ENCODE results near the gene TRAF3. TPM values are rescaled to one million over a fixed set of nuclear protein-coding genes. Genes with fewer than 3 reads are reported as not detected.

Gene TRAF3
- total and polyA plus RNA-seq, 4 donors, result 2.1 to 12.0 (median 5.2) TPM

GRCh38 chr14:102731101-102731870 lies 46.0 kb upstream of the TRAF3 start:
- H3K36me3 ChIP-seq (ENCODE audit: control insufficient read depth in 4 of 4, insufficient read depth in 3 of 4, low read depth in 1 of 4, low read length in 3 of 4), result peaks cover 0 to 17% (median 11%) of the 10 kb centered on the region in 4 donors
- no peak for TF ChIP-seq MAX (IDR thresholded peaks at IDR 0.05)
- TF ChIP-seq, protein P1, sequence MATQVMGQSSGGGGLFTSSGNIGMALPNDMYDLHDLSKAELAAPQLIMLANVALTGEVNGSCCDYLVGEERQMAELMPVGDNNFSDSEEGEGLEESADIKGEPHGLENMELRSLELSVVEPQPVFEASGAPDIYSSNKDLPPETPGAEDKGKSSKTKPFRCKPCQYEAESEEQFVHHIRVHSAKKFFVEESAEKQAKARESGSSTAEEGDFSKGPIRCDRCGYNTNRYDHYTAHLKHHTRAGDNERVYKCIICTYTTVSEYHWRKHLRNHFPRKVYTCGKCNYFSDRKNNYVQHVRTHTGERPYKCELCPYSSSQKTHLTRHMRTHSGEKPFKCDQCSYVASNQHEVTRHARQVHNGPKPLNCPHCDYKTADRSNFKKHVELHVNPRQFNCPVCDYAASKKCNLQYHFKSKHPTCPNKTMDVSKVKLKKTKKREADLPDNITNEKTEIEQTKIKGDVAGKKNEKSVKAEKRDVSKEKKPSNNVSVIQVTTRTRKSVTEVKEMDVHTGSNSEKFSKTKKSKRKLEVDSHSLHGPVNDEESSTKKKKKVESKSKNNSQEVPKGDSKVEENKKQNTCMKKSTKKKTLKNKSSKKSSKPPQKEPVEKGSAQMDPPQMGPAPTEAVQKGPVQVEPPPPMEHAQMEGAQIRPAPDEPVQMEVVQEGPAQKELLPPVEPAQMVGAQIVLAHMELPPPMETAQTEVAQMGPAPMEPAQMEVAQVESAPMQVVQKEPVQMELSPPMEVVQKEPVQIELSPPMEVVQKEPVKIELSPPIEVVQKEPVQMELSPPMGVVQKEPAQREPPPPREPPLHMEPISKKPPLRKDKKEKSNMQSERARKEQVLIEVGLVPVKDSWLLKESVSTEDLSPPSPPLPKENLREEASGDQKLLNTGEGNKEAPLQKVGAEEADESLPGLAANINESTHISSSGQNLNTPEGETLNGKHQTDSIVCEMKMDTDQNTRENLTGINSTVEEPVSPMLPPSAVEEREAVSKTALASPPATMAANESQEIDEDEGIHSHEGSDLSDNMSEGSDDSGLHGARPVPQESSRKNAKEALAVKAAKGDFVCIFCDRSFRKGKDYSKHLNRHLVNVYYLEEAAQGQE (IDR thresholded peaks at IDR 0.05), result no peak
- no peak for TF ChIP-seq FOXA2 (IDR thresholded peaks at IDR 0.05)
- no peak for TF ChIP-seq ZBTB33 (IDR thresholded peaks at IDR 0.05)
- no peak for TF ChIP-seq EGR1 (IDR thresholded peaks at IDR 0.05; ENCODE audit: low read depth in 2 of 2)
- TF ChIP-seq GABPA (IDR thresholded peaks at IDR 0.05 in 1 of 2, conservative IDR thresholded peaks at IDR 0.05 in 1 of 2), result no peak
- TF ChIP-seq TAF1 (conservative IDR thresholded peaks at IDR 0.05), result no peak
- no peak for TF ChIP-seq RAD21 (IDR thresholded peaks at IDR 0.05)
- TF ChIP-seq NR2F2 (IDR thresholded peaks at IDR 0.05), result no peak
- TF ChIP-seq FOXA1 (IDR thresholded peaks at IDR 0.05), result no peak
- TF ChIP-seq, protein P2, sequence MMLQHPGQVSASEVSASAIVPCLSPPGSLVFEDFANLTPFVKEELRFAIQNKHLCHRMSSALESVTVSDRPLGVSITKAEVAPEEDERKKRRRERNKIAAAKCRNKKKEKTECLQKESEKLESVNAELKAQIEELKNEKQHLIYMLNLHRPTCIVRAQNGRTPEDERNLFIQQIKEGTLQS (IDR thresholded peaks at IDR 0.05), result no peak
- no peak for TF ChIP-seq HNF4A (conservative IDR thresholded peaks at IDR 0.05)
- 94% methylated on average over 15 of the region's 15 CpGs for WGBS

GRCh38 chr14:102731871-102732800 lies 45.1 kb upstream of the TRAF3 start:
- 96% methylated on average over 13 of the region's 13 CpGs for WGBS
- no peaks in the 10 kb centered on the region for H3K27me3 ChIP-seq (ENCODE audit: control insufficient read depth in 4 of 4, insufficient read depth in 4 of 4, low read length in 3 of 4)
- H3K4me1 ChIP-seq (ENCODE audit: control insufficient read depth in 4 of 4, insufficient read depth in 4 of 4, low read length in 3 of 4), result no peaks in the 10 kb centered on the region
- no peak for DNase-seq (ENCODE audit: low spot score)
- H3K4me3 ChIP-seq (ENCODE audit: low read depth in 1 of 3, low read length in 3 of 3), result no peak overlapping the region
- peaks cover 0 to 15% (median 6%) of the 10 kb centered on the region in 4 donors for H3K36me3 ChIP-seq (ENCODE audit: control insufficient read depth in 4 of 4, insufficient read depth in 3 of 4, low read depth in 1 of 4, low read length in 3 of 4)
- no peak overlapping the region for H3K9ac ChIP-seq (ENCODE audit: low read depth in 1 of 2, low read length in 2 of 2)
- H3K27ac ChIP-seq (ENCODE audit: low read depth in 1 of 2, low read length in 2 of 2), result no peak overlapping the region
- H3K9me3 ChIP-seq (ENCODE audit: control insufficient read depth in 4 of 4, low read length in 3 of 4), result no peaks in the 10 kb centered on the region
- no peak for TF ChIP-seq EGR1 (IDR thresholded peaks at IDR 0.05; ENCODE audit: low read depth in 2 of 2)
- no peak for TF ChIP-seq TAF1 (conservative IDR thresholded peaks at IDR 0.05)
- no peak for TF ChIP-seq YY1 (IDR thresholded peaks at IDR 0.05)
- TF ChIP-seq GABPA (IDR thresholded peaks at IDR 0.05 in 1 of 2, conservative IDR thresholded peaks at IDR 0.05 in 1 of 2), result no peak
- no peak for TF ChIP-seq FOXA1 (IDR thresholded peaks at IDR 0.05)
- TF ChIP-seq, protein P3, sequence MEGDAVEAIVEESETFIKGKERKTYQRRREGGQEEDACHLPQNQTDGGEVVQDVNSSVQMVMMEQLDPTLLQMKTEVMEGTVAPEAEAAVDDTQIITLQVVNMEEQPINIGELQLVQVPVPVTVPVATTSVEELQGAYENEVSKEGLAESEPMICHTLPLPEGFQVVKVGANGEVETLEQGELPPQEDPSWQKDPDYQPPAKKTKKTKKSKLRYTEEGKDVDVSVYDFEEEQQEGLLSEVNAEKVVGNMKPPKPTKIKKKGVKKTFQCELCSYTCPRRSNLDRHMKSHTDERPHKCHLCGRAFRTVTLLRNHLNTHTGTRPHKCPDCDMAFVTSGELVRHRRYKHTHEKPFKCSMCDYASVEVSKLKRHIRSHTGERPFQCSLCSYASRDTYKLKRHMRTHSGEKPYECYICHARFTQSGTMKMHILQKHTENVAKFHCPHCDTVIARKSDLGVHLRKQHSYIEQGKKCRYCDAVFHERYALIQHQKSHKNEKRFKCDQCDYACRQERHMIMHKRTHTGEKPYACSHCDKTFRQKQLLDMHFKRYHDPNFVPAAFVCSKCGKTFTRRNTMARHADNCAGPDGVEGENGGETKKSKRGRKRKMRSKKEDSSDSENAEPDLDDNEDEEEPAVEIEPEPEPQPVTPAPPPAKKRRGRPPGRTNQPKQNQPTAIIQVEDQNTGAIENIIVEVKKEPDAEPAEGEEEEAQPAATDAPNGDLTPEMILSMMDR (IDR thresholded peaks at IDR 0.05; ENCODE audit: low read depth, low read length, missing input control), result no peak
- no peak for TF ChIP-seq RAD21 (IDR thresholded peaks at IDR 0.05)

More at GRCh38 chr14:102731101-102731870, 46.0 kb upstream of the TRAF3 start:
- Histone ChIP-seq H3K27ac (ENCODE audit: low read depth in 1 of 2, low read length in 2 of 2) (no peak overlapping the region), H3K27me3 (ENCODE audit: control insufficient read depth in 4 of 4, insufficient read depth in 4 of 4, low read length in 3 of 4) (no peaks in the 10 kb centered on the region), H3K9me3 (ENCODE audit: control insufficient read depth in 4 of 4, low read length in 3 of 4) (no peaks in the 10 kb centered on the region), H3K4me1 (ENCODE audit: control insufficient read depth in 4 of 4, insufficient read depth in 4 of 4, low read length in 3 of 4) (peaks cover 0 to 5% (median under 1%) of the 10 kb centered on the region in 4 donors), H3K9ac (ENCODE audit: low read depth in 1 of 2, low read length in 2 of 2) (no peak overlapping the region), H3K4me3 (ENCODE audit: low read depth in 1 of 3, low read length in 3 of 3) (no peak overlapping the region)
- DNase-seq (ENCODE audit: low spot score), result peak; percentile 25

Measured in liver (tissue), 9 donors.